Ovary (tissue), 3 donors: ENCODE data around the gene GBP5.

ENCODE experiments used
- POLR2A ChIP-seq: fragments of 450-650 bp; IDR thresholded peaks from one replicate; pipeline ENCODE4 v1.6.1; 2017; ENCODE audit warnings: antibody characterized with exemption, mild to moderate bottlenecking, moderate library complexity
- TF ChIP-seq, protein P1 (sequence below), 3 donors: fragments of 450-650 bp in 2 of 3; fragments of 200-600 bp in 1 of 3; IDR thresholded peaks; one replicate each; pipeline versions ENCODE4 v1.5.1 to v1.8.0; 2016 to 2022; ENCODE audit warnings: antibody characterized with exemption in 3 of 3, mild to moderate bottlenecking in 1 of 3
- donor health status: DM: no; HTN: no; CAD: no.

GRCh38 chr1:89262643-89263042 is 10.0 kb downstream of the GBP5 start:
- no peak for TF ChIP-seq POLR2A
- TF ChIP-seq, protein P1, sequence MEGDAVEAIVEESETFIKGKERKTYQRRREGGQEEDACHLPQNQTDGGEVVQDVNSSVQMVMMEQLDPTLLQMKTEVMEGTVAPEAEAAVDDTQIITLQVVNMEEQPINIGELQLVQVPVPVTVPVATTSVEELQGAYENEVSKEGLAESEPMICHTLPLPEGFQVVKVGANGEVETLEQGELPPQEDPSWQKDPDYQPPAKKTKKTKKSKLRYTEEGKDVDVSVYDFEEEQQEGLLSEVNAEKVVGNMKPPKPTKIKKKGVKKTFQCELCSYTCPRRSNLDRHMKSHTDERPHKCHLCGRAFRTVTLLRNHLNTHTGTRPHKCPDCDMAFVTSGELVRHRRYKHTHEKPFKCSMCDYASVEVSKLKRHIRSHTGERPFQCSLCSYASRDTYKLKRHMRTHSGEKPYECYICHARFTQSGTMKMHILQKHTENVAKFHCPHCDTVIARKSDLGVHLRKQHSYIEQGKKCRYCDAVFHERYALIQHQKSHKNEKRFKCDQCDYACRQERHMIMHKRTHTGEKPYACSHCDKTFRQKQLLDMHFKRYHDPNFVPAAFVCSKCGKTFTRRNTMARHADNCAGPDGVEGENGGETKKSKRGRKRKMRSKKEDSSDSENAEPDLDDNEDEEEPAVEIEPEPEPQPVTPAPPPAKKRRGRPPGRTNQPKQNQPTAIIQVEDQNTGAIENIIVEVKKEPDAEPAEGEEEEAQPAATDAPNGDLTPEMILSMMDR (IDR thresholded peaks at IDR 0.05) = no peak
